Measurements from ENCODE around the gene C12orf60. TPM values are rescaled to one million over a fixed set of nuclear protein-coding genes. Genes with fewer than 3 reads are reported as not detected.

The C12orf60 gene
- total and polyA plus RNA-seq, 2 of the 8 experiments (the other 6 are each of a cell fraction or from before 2014, with no cell fraction given) = 1.2 to 1.5 TPM

DNA sequence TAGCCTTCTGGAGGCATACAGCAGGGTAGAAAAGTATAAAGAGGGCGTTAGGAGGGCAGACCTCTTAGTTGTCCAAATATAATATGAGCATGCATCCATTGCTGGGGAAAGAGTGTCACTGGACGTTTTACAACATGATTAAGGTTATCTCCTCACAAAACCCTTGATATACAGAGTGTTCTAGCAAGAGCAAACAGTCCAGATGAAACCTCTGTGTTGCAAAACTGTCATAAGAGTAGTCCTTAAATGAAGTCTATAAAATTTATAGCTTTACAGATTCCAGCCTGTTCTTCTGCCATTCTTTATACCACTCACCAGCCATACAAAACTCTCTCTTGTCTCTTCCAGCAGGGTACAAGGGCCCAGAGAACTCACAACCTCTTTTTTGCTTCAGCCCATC is 21.9 kb upstream of the C12orf60 start:
- Histone ChIP-seq H3K4me3 (ENCODE audit: extremely low read depth in 1 of 4, insufficient read depth in 2 of 4, low read depth in 3 of 4, low read length in 4 of 4) (no peak overlapping the region), H4K20me1 (replicated peaks in 1 of 2; ENCODE audit: control insufficient read depth in 1 of 2, insufficient read depth in 2 of 2, low read length in 2 of 2) (no peaks in the 10 kb centered on the region), H3K79me1 (ENCODE audit: low read depth, low read length) (no peaks in the 10 kb centered on the region), H2AK5ac (ENCODE audit: low read depth, low read length) (no peak overlapping the region), H3K9me3 (ENCODE audit: insufficient read depth in 2 of 2, low read depth in 1 of 2, low read length in 1 of 2) (no peaks in the 10 kb centered on the region), H3K4ac (replicated peaks; ENCODE audit: insufficient read length, low read depth, low read length) (no peak overlapping the region), H2BK120ac (replicated peaks; ENCODE audit: low read depth, low read length) (no peak overlapping the region), H3K9ac (replicated peaks in 1 of 4; ENCODE audit: extremely low read depth in 1 of 4, low read depth in 3 of 4, low read length in 3 of 4) (no peak overlapping the region), H4K5ac (ENCODE audit: insufficient read length, low read depth, low read length) (no peak overlapping the region), H3K14ac (ENCODE audit: insufficient read length) (no peak overlapping the region), H3K23ac (ENCODE audit: insufficient read length) (no peak overlapping the region), H3K4me2 (ENCODE audit: insufficient read depth in 1 of 2, low read depth in 2 of 2, low read length in 2 of 2) (no peak overlapping the region), H2AFZ (ENCODE audit: low read length) (no peak overlapping the region), H3K23me2 (ENCODE audit: low read depth, low read length) (no peaks in the 10 kb centered on the region), H2BK20ac (ENCODE audit: low read length) (no peak overlapping the region), H3K4me1 (replicated peaks in 1 of 4; ENCODE audit: control insufficient read depth in 3 of 4, insufficient read depth in 4 of 4, low read length in 3 of 4) (no peaks in the 10 kb centered on the region), H3K18ac (ENCODE audit: extremely low read depth, low read length) (no peak overlapping the region), H4K8ac (ENCODE audit: extremely low read depth, insufficient read depth, low read length) (no peak overlapping the region), H3K27me3 (replicated peaks in 1 of 4; ENCODE audit: control insufficient read depth in 3 of 4, extremely low read depth in 1 of 4, insufficient read depth in 3 of 4, low read length in 3 of 4) (no peaks in the 10 kb centered on the region), H2BK12ac (ENCODE audit: low read depth, low read length) (no peak overlapping the region), H3K79me2 (ENCODE audit: control insufficient read depth in 1 of 2, insufficient read depth in 2 of 2, low read length in 2 of 2) (no peaks in the 10 kb centered on the region), H2BK5ac (ENCODE audit: low read depth, low read length) (no peak overlapping the region), H3K36me3 (ENCODE audit: control insufficient read depth in 2 of 4, insufficient read depth in 4 of 4, low read length in 3 of 4) (peaks cover 0 to 21% (median under 1%) of the 10 kb centered on the region in 4 experiments; a peak in 3 of 8 replicates), H2BK15ac (ENCODE audit: low read length) (no peak overlapping the region), H4K91ac (replicated peaks; ENCODE audit: insufficient read length, low read length) (no peak overlapping the region), H3K56ac (replicated peaks; ENCODE audit: insufficient read length, low read depth, low read length) (no peak overlapping the region), H3K27ac (ENCODE audit: low read depth, low read length) (no peak overlapping the region)
- ChIA-PET CTCF (ENCODE audit: partially characterized antibody) (interaction anchor here (0.6 to 3.4 kb wide), 9 partner anchors 8 to 614 kb away, joined by 3 to 12 read pairs (median 5); no protein-coding TSS in a partner anchor), POLR2A (ENCODE audit: partially characterized antibody) (interaction anchor here (0.7 to 9.9 kb wide), 5 partner anchors 10 to 79 kb away, joined by 3 to 136 read pairs (median 4); partner anchors contain the start of genes C12orf60 and WBP11)
- FAIRE-seq (no peak), DNase-seq (ENCODE audit: low read depth in 1 of 2, low spot score in 2 of 2) (no peak)
- TF ChIP-seq PHF8 (conservative IDR thresholded peaks at IDR 0.05; ENCODE audit: low read depth, low read length) = no peak
- TF ChIP-seq TCF12 (IDR thresholded peaks at IDR 0.05; ENCODE audit: low read depth, low read length) = no peak
- no peak for TF ChIP-seq YY1 (IDR thresholded peaks at IDR 0.05; ENCODE audit: low read depth, low read length)
- no peak for TF ChIP-seq KDM5A (IDR thresholded peaks at IDR 0.05; ENCODE audit: low read length)
- TF ChIP-seq, protein P1, sequence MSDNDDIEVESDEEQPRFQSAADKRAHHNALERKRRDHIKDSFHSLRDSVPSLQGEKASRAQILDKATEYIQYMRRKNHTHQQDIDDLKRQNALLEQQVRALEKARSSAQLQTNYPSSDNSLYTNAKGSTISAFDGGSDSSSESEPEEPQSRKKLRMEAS (IDR thresholded peaks at IDR 0.05) = no peak
- WGBS, 2 experiments (ENCODE audit: extremely low coverage in 1 of 2, insufficient coverage in 1 of 2, insufficient read length in 1 of 2, insufficient replicate concordance in 2 of 2, low coverage in 1 of 2, low lambda C conversion rate in 2 of 2, missing lambda C conversion rate in 1 of 2) = 75% methylated on average over 2 of the region's 2 CpGs; no CpG with 5 or more reads in 1 of the 2 experiments

Measured in H1 (cell line).